Tibial nerve (tissue), 4 donors: ENCODE measurements around the gene SLC25A51. TPM values are rescaled to one million over a fixed set of nuclear protein-coding genes. Genes with fewer than 3 reads are reported as not detected.

Experiments
- DNase-seq, 2 donors: peaks; one replicate each; pipeline ENCODE4 v3.0.0-alpha.2; 2019; ENCODE audit warnings: low spot score in 2 of 2
- H3K27ac ChIP-seq, 4 donors: fragments of 200-600 bp; sonication (generic) in 3 of 4; one replicate each; pipeline ENCODE4 v1.5.1; 2017 to 2019; ENCODE audit warnings: mild to moderate bottlenecking in 1 of 4
- H3K27me3 ChIP-seq, 2 donors: fragments of 200-600 bp; sonication (generic) in 1 of 2; one replicate each; pipeline versions ENCODE4 v1.5.1 to v1.6.0; 2017 to 2019
- H3K36me3 ChIP-seq, 3 donors: fragments of 200-600 bp; sonication (generic); one replicate each; pipeline ENCODE4 v1.5.1; 2018 to 2019
- H3K4me1 ChIP-seq, 4 donors: fragments of 200-600 bp; sonication (generic) in 3 of 4; one replicate each; pipeline ENCODE4 v1.5.1; 2017 to 2019
- H3K4me3 ChIP-seq, 4 donors: fragments of 200-600 bp; sonication (generic) in 3 of 4; one replicate each; pipeline ENCODE4 v1.5.1; 2017 to 2019; ENCODE audit warnings: mild to moderate bottlenecking in 1 of 4, moderate library complexity in 1 of 4
- H3K9me3 ChIP-seq, 4 donors: fragments of 200-600 bp; sonication (generic) in 3 of 4; one replicate each; pipeline ENCODE4 v1.5.1; 2017 to 2019
- EP300 ChIP-seq, 2 donors: sonication (generic); formaldehyde crosslinking; IDR thresholded peaks; one replicate each; pipeline ENCODE4 v1.6.1; 2017; ENCODE audit warnings: antibody characterized with exemption in 2 of 2, mild to moderate bottlenecking in 1 of 2
- POLR2A ChIP-seq, 2 donors: fragments of 450-650 bp; IDR thresholded peaks; one replicate each; pipeline ENCODE4 v1.6.1; 2017; ENCODE audit warnings: antibody characterized with exemption in 2 of 2, mild to moderate bottlenecking in 2 of 2, moderate library complexity in 2 of 2
- WGBS, 2 donors: methylation state at CpG; one replicate each; pipeline ENCODE4 v1.1.5; 2018; 5-methylcytosine and 5-hydroxymethylcytosine counted together
- total RNA-seq, 4 donors: library from RNA; depleted of rRNA; stranded (reverse); fragments of >200 nt; gene quantifications; one replicate each; pipeline ENCODE4 v1.1.0, GENCODE V29; 2016
- TF ChIP-seq, protein P1 (sequence below), 5 experiments: fragments of 200-600 bp in 3 of 5; fragments of 450-650 bp in 2 of 5; sonication (generic) in 3 of 5; IDR thresholded peaks; one replicate each; pipeline ENCODE4 v1.5.1; 2016 to 2019; ENCODE audit warnings: antibody characterized with exemption in 5 of 5, mild to moderate bottlenecking in 3 of 5, moderate library complexity in 2 of 5

The SLC25A51 gene
- total RNA-seq, 4 donors from 2014 or later, result 21.6 to 28.4 (median 25.7) TPM

DNA sequence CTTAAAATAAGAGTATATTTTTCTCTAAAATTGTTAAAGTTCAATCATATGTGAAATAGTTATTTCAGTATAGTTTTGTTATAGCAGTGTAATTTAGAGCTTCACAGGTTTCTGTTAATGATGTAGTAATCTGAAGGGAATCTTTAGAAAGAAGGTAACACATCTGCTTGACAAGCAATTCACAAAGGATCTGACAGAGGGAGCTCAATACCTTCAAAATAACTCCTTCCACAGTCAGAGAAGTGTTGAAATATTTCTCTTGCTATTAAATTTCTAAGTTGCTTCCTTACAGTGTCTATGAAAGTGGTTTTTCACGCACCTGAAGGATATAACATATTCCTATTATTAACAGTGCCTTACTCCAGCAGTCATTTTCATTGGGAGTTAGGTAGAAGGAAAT, 44.9 kb downstream of the SLC25A51 start:
- no peaks in the 10 kb centered on the region for H3K27me3 ChIP-seq
- no peaks in the 10 kb centered on the region for H3K9me3 ChIP-seq
- peaks cover 0 to 74% (median 13%) of the 10 kb centered on the region in 3 donors for H3K36me3 ChIP-seq
- no peak overlapping the region for H3K27ac ChIP-seq
- no peak for TF ChIP-seq POLR2A (IDR thresholded peaks at IDR 0.05)
- TF ChIP-seq EP300 (IDR thresholded peaks at IDR 0.05), result no peak
- TF ChIP-seq, protein P1, sequence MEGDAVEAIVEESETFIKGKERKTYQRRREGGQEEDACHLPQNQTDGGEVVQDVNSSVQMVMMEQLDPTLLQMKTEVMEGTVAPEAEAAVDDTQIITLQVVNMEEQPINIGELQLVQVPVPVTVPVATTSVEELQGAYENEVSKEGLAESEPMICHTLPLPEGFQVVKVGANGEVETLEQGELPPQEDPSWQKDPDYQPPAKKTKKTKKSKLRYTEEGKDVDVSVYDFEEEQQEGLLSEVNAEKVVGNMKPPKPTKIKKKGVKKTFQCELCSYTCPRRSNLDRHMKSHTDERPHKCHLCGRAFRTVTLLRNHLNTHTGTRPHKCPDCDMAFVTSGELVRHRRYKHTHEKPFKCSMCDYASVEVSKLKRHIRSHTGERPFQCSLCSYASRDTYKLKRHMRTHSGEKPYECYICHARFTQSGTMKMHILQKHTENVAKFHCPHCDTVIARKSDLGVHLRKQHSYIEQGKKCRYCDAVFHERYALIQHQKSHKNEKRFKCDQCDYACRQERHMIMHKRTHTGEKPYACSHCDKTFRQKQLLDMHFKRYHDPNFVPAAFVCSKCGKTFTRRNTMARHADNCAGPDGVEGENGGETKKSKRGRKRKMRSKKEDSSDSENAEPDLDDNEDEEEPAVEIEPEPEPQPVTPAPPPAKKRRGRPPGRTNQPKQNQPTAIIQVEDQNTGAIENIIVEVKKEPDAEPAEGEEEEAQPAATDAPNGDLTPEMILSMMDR (IDR thresholded peaks at IDR 0.05), result no peak
- 92 to 95% methylated on average over 1 of the region's 1 CpG for WGBS, 2 donors
- H3K4me3 ChIP-seq, result no peak overlapping the region
- no peak for DNase-seq
- no peaks in the 10 kb centered on the region for H3K4me1 ChIP-seq

DNA sequence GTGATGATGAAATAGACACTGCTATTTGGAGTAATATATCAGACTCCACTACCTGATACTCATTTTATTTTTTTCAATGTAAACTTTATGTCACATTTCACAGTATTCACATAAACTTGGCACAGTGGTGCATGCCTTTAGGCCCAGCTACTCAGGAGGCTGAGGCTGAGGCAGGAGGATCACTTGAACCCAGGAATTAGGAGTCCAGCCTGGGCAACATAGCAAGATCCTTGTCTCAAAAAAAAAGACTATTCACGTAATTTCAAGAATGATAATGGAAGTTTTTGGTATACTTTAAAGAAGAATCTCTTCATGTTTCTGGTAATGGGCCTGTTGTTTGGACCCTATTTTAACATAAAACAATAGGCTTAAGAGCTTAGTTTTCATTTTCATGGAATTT, 47.4 kb downstream of the SLC25A51 start:
- TF ChIP-seq POLR2A (IDR thresholded peaks at IDR 0.05) (no peak), EP300 (IDR thresholded peaks at IDR 0.05) (no peak)
- TF ChIP-seq, protein P1 (IDR thresholded peaks at IDR 0.05), result no peak
- peaks cover 0 to 61% (median 11%) of the 10 kb centered on the region in 3 donors for H3K36me3 ChIP-seq
- no peak overlapping the region for H3K27ac ChIP-seq
- H3K4me1 ChIP-seq, result no peaks in the 10 kb centered on the region
- no peak for DNase-seq
- no peaks in the 10 kb centered on the region for H3K27me3 ChIP-seq
- WGBS, 2 donors, result 91 to 97% methylated on average over 1 of the region's 1 CpG
- H3K9me3 ChIP-seq, result no peaks in the 10 kb centered on the region
- H3K4me3 ChIP-seq, result no peak overlapping the region

DNA sequence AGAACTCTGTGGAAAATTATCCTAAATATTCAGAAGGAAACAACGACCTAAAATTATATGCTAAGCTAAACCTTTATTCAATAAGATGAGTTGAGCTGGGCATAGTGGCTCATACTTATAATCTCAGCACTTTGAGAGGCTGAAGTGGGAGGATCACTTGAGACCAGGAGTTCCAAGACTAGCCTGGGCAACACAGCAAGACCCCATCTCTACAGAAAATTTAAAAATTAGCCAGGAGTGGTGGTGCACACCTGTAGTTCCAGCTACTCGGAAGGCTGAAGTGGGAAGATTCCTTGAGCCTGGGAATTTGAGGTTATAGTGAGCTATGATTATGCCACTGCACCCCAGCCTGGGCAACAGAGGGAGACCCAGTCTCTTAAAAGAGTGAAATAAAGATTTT, 51.7 kb downstream of the SLC25A51 start:
- WGBS, 2 donors, result 90 to 95% methylated on average over 2 of the region's 2 CpGs

DNA sequence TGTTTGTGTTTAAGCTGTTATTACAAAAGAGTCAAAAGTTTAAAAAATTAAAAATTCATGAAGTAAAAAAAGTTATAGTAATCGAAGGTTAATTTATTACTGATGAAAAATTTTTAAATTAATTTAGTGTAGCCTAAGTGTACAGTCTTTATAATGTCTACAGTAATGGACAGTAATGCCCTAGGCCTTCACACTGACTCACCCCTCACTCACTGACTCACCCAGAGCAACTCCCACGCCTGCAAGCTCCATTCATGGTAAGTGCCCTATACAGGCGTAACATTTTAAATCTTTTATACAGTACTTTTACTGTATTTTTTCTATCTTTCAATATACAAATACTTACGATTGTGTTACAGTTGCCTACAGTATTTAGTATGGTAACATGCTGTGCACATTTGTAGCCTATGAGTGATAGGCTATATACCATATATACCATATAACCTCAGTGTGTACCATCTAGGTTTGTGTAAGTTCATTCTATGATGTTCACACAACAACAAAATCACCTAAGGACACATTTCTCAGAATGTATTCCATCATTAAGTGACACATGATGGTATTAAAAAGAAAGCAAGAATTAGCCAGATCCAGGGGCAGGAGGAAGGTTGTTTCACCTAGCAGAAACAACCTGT, 63.2 kb downstream of the SLC25A51 start:
- Histone ChIP-seq H3K27me3 (no peaks in the 10 kb centered on the region), H3K27ac (no peak overlapping the region), H3K9me3 (no peaks in the 10 kb centered on the region), H3K4me1 (no peaks in the 10 kb centered on the region), H3K4me3 (no peak overlapping the region), H3K36me3 (peaks cover 0 to 14% (median 0%) of the 10 kb centered on the region in 3 donors)
- 60% methylated on average over 4 of the region's 4 CpGs for WGBS, 2 donors
- TF ChIP-seq POLR2A (IDR thresholded peaks at IDR 0.05) (no peak), EP300 (IDR thresholded peaks at IDR 0.05) (no peak)
- TF ChIP-seq, protein P1 (IDR thresholded peaks at IDR 0.05), result no peak
- no peak for DNase-seq

More for the DNA sequence above, 51.7 kb downstream of the SLC25A51 start:
- no peak overlapping the region for H3K4me3 ChIP-seq
- no peaks in the 10 kb centered on the region for H3K9me3 ChIP-seq
- TF ChIP-seq, protein P1 (IDR thresholded peaks at IDR 0.05), result no peak
- TF ChIP-seq EP300 (IDR thresholded peaks at IDR 0.05) (no peak), POLR2A (IDR thresholded peaks at IDR 0.05) (no peak)
- DNase-seq, result no peak
- H3K27me3 ChIP-seq, result no peaks in the 10 kb centered on the region
- H3K4me1 ChIP-seq, result no peaks in the 10 kb centered on the region
- no peak overlapping the region for H3K27ac ChIP-seq
- peaks cover 0 to 35% (median 0%) of the 10 kb centered on the region in 3 donors for H3K36me3 ChIP-seq

DNA sequence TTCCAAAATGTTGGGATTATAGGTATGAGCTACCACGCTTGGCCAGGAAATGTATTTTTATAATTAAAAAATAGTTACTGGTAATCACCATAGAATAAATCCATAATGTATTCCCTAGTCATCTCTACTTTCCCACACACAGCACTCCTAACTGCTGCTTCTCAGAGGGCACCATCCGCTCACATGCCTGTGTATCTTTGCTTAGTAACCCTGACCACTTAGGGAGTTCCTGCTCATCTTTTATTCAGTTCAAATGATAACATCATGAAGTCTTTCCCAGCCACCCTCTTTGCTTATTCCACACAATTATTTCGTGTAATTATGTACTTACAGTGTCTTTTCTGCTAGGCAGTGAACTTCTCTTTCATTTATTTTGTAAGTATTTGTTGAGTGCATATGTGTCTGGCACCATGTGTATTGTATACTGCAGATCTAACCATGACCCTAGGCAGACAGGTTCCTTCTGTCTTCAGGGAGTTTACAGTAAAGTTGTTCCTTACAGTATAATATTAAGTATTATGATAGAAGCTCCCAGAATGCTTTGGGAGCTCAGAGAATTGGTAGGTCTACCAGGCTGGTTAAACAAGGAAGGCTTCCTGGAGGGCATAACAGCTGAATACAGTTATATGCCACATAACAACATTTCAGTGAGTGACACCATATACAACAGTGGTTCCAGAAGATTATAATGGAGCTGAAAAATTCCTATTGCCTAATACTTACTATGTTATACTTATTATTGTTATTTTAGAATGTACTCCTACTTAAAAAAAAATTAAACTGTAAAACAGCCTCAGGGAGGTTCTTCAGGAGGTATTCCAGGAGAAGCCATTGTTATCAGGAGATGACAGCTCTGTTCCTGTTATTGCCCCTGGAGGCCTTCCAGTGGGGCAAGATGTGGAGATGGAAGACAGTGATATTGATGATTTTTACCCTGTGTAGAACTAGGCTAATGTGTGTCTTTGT, 64.1 kb downstream of the SLC25A51 start:
- Histone ChIP-seq H3K27ac (no peak overlapping the region), H3K4me3 (no peak overlapping the region), H3K9me3 (no peaks in the 10 kb centered on the region), H3K36me3 (peaks cover 0 to 23% (median 0%) of the 10 kb centered on the region in 3 donors), H3K4me1 (no peaks in the 10 kb centered on the region), H3K27me3 (no peaks in the 10 kb centered on the region)
- TF ChIP-seq EP300 (IDR thresholded peaks at IDR 0.05), result no peak
- TF ChIP-seq, protein P1 (IDR thresholded peaks at IDR 0.05), result no peak
- TF ChIP-seq POLR2A (IDR thresholded peaks at IDR 0.05), result no peak
- 94 to 98% methylated on average over 3 of the region's 3 CpGs for WGBS, 2 donors
- no peak for DNase-seq
